B cell (primary cell): ENCODE data around the gene ETV3. TPM values are rescaled to one million over a fixed set of nuclear protein-coding genes. Genes with fewer than 3 reads are reported as not detected.

Experiments used
- ATAC-seq: fragments of 200-7000 bp; cut with Tn5 transposase; one replicate; pipeline ENCODE4 v1.10.0; 2021; ENCODE audit warnings: low read depth, mild to moderate bottlenecking, moderate number of reproducible peaks, moderate library complexity
- CTCF ChIA-PET: fragments of 350-600 bp; sonication (Branson Sonifier 250); formaldehyde crosslinking; loops from one replicate; lab custom pipeline; 2021; ENCODE audit warnings: antibody characterized with exemption, inconsistent platforms; lab: Charles Lee
- POLR2A ChIA-PET: fragments of 350-600 bp; sonication (Branson Sonifier 250); formaldehyde crosslinking; loops from one replicate; lab custom pipeline; 2021; ENCODE audit warnings: antibody characterized with exemption; lab: Charles Lee
- DNase-seq: peaks from one replicate; pipeline ENCODE4 v3.0.0; 2013
- H2AFZ ChIP-seq: 2 replicates; pipeline ENCODE4 v1.6.1; 2012; ENCODE audit warnings: mild to moderate bottlenecking, low read depth, low read length; ENCODE audit not compliant: insufficient read depth, poor library complexity, severe bottlenecking
- H3K27ac ChIP-seq, 2 donors: 1 replicate in 1 of 2; 2 replicates in 1 of 2; pipeline ENCODE4 v1.5.1; 2012 to 2013; ENCODE audit warnings: low read length in 2 of 2, mild to moderate bottlenecking in 2 of 2, moderate library complexity in 1 of 2
- H3K27me3 ChIP-seq, 4 experiments: fragments of 200-600 bp in 1 of 4; sonication (generic) in 1 of 4; replicated peaks in 1 of 4; 1 replicate in 2 of 4; 2 replicates in 2 of 4; pipeline versions ENCODE4 v1.6.1 to v1.7.0; 2013 to 2016; ENCODE audit warnings: low read length in 3 of 4, mild to moderate bottlenecking in 2 of 4, mixed read lengths in 1 of 4, moderate library complexity in 1 of 4; ENCODE audit not compliant: insufficient read depth in 4 of 4, control insufficient read depth in 3 of 4; ENCODE audit errors: control extremely low read depth in 1 of 4
- H3K36me3 ChIP-seq, 2 experiments: replicated peaks in 1 of 2; 1 replicate in 1 of 2; 2 replicates in 1 of 2; pipeline versions ENCODE4 v1.6.1 to v1.7.1; 2013; ENCODE audit warnings: low read length in 1 of 2; ENCODE audit not compliant: insufficient read depth in 2 of 2, control insufficient read depth in 1 of 2; ENCODE audit errors: control extremely low read depth in 1 of 2, extremely low read depth in 1 of 2
- H3K4me1 ChIP-seq, 2 donors: fragments of 200-600 bp in 1 of 2; sonication (generic) in 1 of 2; 1 replicate in 1 of 2; 2 replicates in 1 of 2; pipeline versions ENCODE4 v1.5.1 to v1.6.1; 2013 to 2017; ENCODE audit warnings: low read length in 2 of 2; ENCODE audit not compliant: control insufficient read depth in 2 of 2, insufficient read depth in 2 of 2
- H3K4me2 ChIP-seq: replicated peaks from 2 replicates; pipeline ENCODE3; 2012; ENCODE audit warnings: mild to moderate bottlenecking, low read depth, low read length; ENCODE audit not compliant: poor library complexity, severe bottlenecking
- H3K4me3 ChIP-seq, 5 experiments: fragments of 200-600 bp in 1 of 5; sonication (generic) in 1 of 5; 1 replicate in 3 of 5; 2 replicates in 2 of 5; pipeline versions ENCODE4 v1.5.1 to v1.7.0; 2011 to 2016; ENCODE audit warnings: low read length in 4 of 5, mild to moderate bottlenecking in 4 of 5, low read depth in 2 of 5, control low read depth in 1 of 5, moderate library complexity in 1 of 5; ENCODE audit not compliant: insufficient read depth in 1 of 5; ENCODE audit errors: control extremely low read depth in 1 of 5, extremely low read depth in 1 of 5
- H3K79me2 ChIP-seq: fragments of 200-600 bp; sonication (generic); one replicate; pipeline ENCODE4 v1.6.0; 2016; ENCODE audit warnings: low read length; ENCODE audit not compliant: control insufficient read depth, insufficient read depth
- H3K9ac ChIP-seq: fragments of 200-600 bp; sonication (generic); 2 replicates; pipeline ENCODE4 v1.6.1; 2017; ENCODE audit warnings: mild to moderate bottlenecking, low read length, moderate library complexity
- H3K9me3 ChIP-seq, 3 donors: one replicate each; pipeline versions ENCODE4 v1.6.1 to v1.7.1; 2013; ENCODE audit warnings: low read length in 2 of 3; ENCODE audit not compliant: control insufficient read depth in 2 of 3, insufficient read depth in 1 of 3; ENCODE audit errors: control extremely low read depth in 1 of 3
- H4K20me1 ChIP-seq: 2 replicates; pipeline ENCODE4 v1.6.0; 2012; ENCODE audit warnings: mild to moderate bottlenecking, low read length; ENCODE audit not compliant: insufficient read depth, control insufficient read depth, poor library complexity, severe bottlenecking
- H3K27ac Mint-ChIP-seq: one replicate; pipeline ENCODE4 v1.8.0; 2021; ENCODE audit warnings: mixed read lengths
- H3K27me3 Mint-ChIP-seq: one replicate; pipeline ENCODE4 v1.8.0; 2021; ENCODE audit warnings: mixed read lengths
- H3K4me1 Mint-ChIP-seq: one replicate; pipeline ENCODE4 v1.8.0; 2021; ENCODE audit warnings: mixed read lengths
- H3K4me3 Mint-ChIP-seq: one replicate; pipeline ENCODE4 v1.8.0; 2021; ENCODE audit warnings: mixed read lengths
- H3K9me3 Mint-ChIP-seq: one replicate; pipeline ENCODE4 v1.8.0; 2022; ENCODE audit warnings: mixed read lengths; ENCODE audit not compliant: insufficient read depth
- EZH2 ChIP-seq: IDR thresholded peaks from 2 replicates; pipeline ENCODE4 v1.6.1; 2012; ENCODE audit warnings: borderline replicate concordance, low read depth, mild to moderate bottlenecking, moderate library complexity, low read length; ENCODE audit not compliant: insufficient read depth, poor library complexity, severe bottlenecking
- WGBS: methylation state at CpG from one replicate; pipeline ENCODE4 v1.1.5; 2013; ENCODE audit warnings: missing lambda C conversion rate; ENCODE audit not compliant: insufficient coverage; 5-methylcytosine and 5-hydroxymethylcytosine counted together
- intact Hi-C: fragments of 100-400 bp; cut with micrococcal nuclease; formaldehyde crosslinking; loops from one replicate; pipeline ENCODE4 v1.10.0; 2022
- polyA plus RNA-seq: library from polyadenylated mRNA; depleted of rRNA; stranded (reverse); fragments of >200 nt; gene quantifications from 2 replicates; pipeline ENCODE4 v1.2.3, GENCODE V29; 2012
- total RNA-seq, 2 donors: library from RNA; stranded (reverse); fragments of 120-200 nt in 1 of 2; gene quantifications; 1 replicate in 1 of 2; 2 replicates in 1 of 2; pipeline versions ENCODE4 v1.2.3 to v1.2.4, GENCODE V29; 2013 to 2022
- TF ChIP-seq, protein P1 (sequence below): fragments of 200-600 bp; IDR thresholded peaks from one replicate; pipeline ENCODE4 v1.8.0; 2022; ENCODE audit warnings: antibody characterized with exemption, mild to moderate bottlenecking

ETV3 gene
- total and polyA plus RNA-seq, 2 donors (not counting 1 experiment from before 2014, with no cell fraction given) = 16.7 to 34.1 TPM

- no peak for TF ChIP-seq EZH2
- TF ChIP-seq, protein P1, sequence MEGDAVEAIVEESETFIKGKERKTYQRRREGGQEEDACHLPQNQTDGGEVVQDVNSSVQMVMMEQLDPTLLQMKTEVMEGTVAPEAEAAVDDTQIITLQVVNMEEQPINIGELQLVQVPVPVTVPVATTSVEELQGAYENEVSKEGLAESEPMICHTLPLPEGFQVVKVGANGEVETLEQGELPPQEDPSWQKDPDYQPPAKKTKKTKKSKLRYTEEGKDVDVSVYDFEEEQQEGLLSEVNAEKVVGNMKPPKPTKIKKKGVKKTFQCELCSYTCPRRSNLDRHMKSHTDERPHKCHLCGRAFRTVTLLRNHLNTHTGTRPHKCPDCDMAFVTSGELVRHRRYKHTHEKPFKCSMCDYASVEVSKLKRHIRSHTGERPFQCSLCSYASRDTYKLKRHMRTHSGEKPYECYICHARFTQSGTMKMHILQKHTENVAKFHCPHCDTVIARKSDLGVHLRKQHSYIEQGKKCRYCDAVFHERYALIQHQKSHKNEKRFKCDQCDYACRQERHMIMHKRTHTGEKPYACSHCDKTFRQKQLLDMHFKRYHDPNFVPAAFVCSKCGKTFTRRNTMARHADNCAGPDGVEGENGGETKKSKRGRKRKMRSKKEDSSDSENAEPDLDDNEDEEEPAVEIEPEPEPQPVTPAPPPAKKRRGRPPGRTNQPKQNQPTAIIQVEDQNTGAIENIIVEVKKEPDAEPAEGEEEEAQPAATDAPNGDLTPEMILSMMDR = no peak
- no peaks in the 10 kb centered on the region for H3K9me3 ChIP-seq
- H3K27me3 ChIP-seq = peaks cover 0 to 5% (median 0%) of the 10 kb centered on the region in 4 experiments
- H3K4me1 ChIP-seq = peaks cover 11 to 12% of the 10 kb centered on the region in 2 donors
- CTCF ChIA-PET = interaction anchor here (1.9 kb wide), 2 partner anchors 26 to 40 kb away, joined by 6 to 10 read pairs; no protein-coding TSS in a partner anchor
- H3K36me3 ChIP-seq = no peaks in the 10 kb centered on the region
- H4K20me1 ChIP-seq = no peaks in the 10 kb centered on the region
- Mint-ChIP-seq H3K27me3 (peaks cover 4% of the 10 kb centered on the region), H3K27ac (no peak overlapping the region), H3K4me1 (peaks cover 13% of the 10 kb centered on the region), H3K4me3 (no peak overlapping the region), H3K9me3 (no peaks in the 10 kb centered on the region)
- POLR2A ChIA-PET = no interaction called here
- H3K9ac ChIP-seq = no peak overlapping the region
- no peak overlapping the region for H2AFZ ChIP-seq
- H3K27ac ChIP-seq = no peak overlapping the region
- intact Hi-C loops = no loop called here
- no peak overlapping the region for H3K4me3 ChIP-seq
- no peak overlapping the region for H3K4me2 ChIP-seq
- DNase-seq (no peak), ATAC-seq (no peak)
- no peaks in the 10 kb centered on the region for H3K79me2 ChIP-seq
Measured at GRCh38 chr1:157116737-157117103, 21.5 kb downstream of the ETV3 start.

GRCh38 chr1:157115851-157116736 is 22.1 kb downstream of the ETV3 start:
- Mint-ChIP-seq H3K4me3 (no peak overlapping the region), H3K27ac (no peak overlapping the region), H3K9me3 (no peaks in the 10 kb centered on the region), H3K4me1 (peaks cover 13% of the 10 kb centered on the region), H3K27me3 (peaks cover 6% of the 10 kb centered on the region)
- CTCF ChIA-PET = interaction anchor here (1.9 kb wide), 2 partner anchors 26 to 40 kb away, joined by 6 to 10 read pairs; no protein-coding TSS in a partner anchor
- Histone ChIP-seq H2AFZ (no peak overlapping the region), H3K4me1 (peaks cover 11 to 12% of the 10 kb centered on the region in 2 donors), H3K9me3 (no peaks in the 10 kb centered on the region), H3K4me3 (no peak overlapping the region), H4K20me1 (no peaks in the 10 kb centered on the region), H3K36me3 (no peaks in the 10 kb centered on the region), H3K9ac (no peak overlapping the region), H3K27ac (no peak overlapping the region), H3K27me3 (peaks cover 0 to 8% (median 0%) of the 10 kb centered on the region in 4 experiments), H3K79me2 (no peaks in the 10 kb centered on the region), H3K4me2 (no peak overlapping the region)
- POLR2A ChIA-PET = no interaction called here
- no peak for DNase-seq
- 91% methylated on average over 12 of the region's 16 CpGs for WGBS
- intact Hi-C loops = no loop called here
- ATAC-seq = no peak
- TF ChIP-seq, protein P1 = no peak
- TF ChIP-seq EZH2 = no peak
